Left lung (tissue), 10 donors: ENCODE data around the gene IFRD2. TPM values are rescaled to one million over a fixed set of nuclear protein-coding genes. Genes with fewer than 3 reads are reported as not detected.

Experiments
- ATAC-seq: fragments of 200-7000 bp; cut with Tn5 transposase; one replicate; pipeline ENCODE4 v1.9.1; 2020; ENCODE audit warnings: moderate library complexity
- DNase-seq, 4 donors: peaks; one replicate each; pipeline ENCODE4 v3.0.0-alpha.2; 2013 to 2020
- H3K27ac ChIP-seq, 2 donors: fragments of 200-600 bp; sonication (generic) in 1 of 2; one replicate each; pipeline versions ENCODE4 v1.5.0 to v1.8.0; 2020 to 2021
- H3K27me3 ChIP-seq, 2 donors: fragments of 200-600 bp; sonication (generic) in 1 of 2; one replicate each; pipeline versions ENCODE4 v1.5.0 to v1.8.0; 2020 to 2021
- H3K36me3 ChIP-seq, 2 donors: fragments of 200-600 bp; sonication (generic) in 1 of 2; one replicate each; pipeline versions ENCODE4 v1.5.0 to v1.8.0; 2020 to 2021
- H3K4me1 ChIP-seq, 2 donors: fragments of 200-600 bp; one replicate each; pipeline ENCODE4 v1.8.0; 2021
- H3K4me3 ChIP-seq, 2 donors: fragments of 200-600 bp; sonication (generic) in 1 of 2; one replicate each; pipeline versions ENCODE4 v1.5.0 to v1.8.0; 2020 to 2021; ENCODE audit warnings: mild to moderate bottlenecking in 1 of 2
- H3K9me3 ChIP-seq, 2 donors: fragments of 200-600 bp; sonication (generic) in 1 of 2; one replicate each; pipeline versions ENCODE4 v1.5.0 to v1.8.0; 2020 to 2021
- CTCF ChIP-seq, 2 donors: fragments of 200-600 bp; sonication (generic) in 1 of 2; IDR thresholded peaks; one replicate each; pipeline versions ENCODE4 v1.5.0 to v1.8.0; 2021; ENCODE audit warnings: antibody characterized with exemption in 2 of 2
- intact Hi-C, 2 donors: fragments of 100-400 bp; cut with DNase I; formaldehyde crosslinking; loops; one replicate each; pipeline versions ENCODE4 v1.11.2 to v1.14.2; 2022
- polyA plus RNA-seq, 6 donors: library from polyadenylated mRNA; unstranded; fragments of 120-200 nt; gene quantifications; one replicate each; pipeline ENCODE4 v1.2.1, GENCODE V29; 2013; ENCODE audit not compliant: insufficient read length in 6 of 6
- total RNA-seq, 2 donors: library from RNA; stranded (reverse); fragmentation: NEBNext Ultra II Directional; extraction: Animal tissue kit (Norgen Biotek cat#: 25700); gene quantifications; one replicate each; pipeline ENCODE4 v1.2.1, GENCODE V29; 2021
- donor health status: DM: no; HTN: yes; CAD: no.
- donor health status: DM: no; HTN: no; CAD: no.

IFRD2 gene
- total and polyA plus RNA-seq, 8 donors = 29.6 to 104 (median 38.5) TPM

- H3K4me3 ChIP-seq = peak overlapping the region in 1 of 2 donors; percentile 91
- DNase-seq (no peak), ATAC-seq (no peak)
- peak overlapping the region in 1 of 2 donors; percentile 71 for H3K27ac ChIP-seq
- no peaks in the 10 kb centered on the region for H3K9me3 ChIP-seq
- H3K4me1 ChIP-seq = peaks cover 45 to 89% of the 10 kb centered on the region in 2 donors
- TF ChIP-seq CTCF (IDR thresholded peaks at IDR 0.05) = no peak
- intact Hi-C loops = no loop called here
- peaks cover 0 to 38% of the 10 kb centered on the region in 2 donors for H3K36me3 ChIP-seq
- no peaks in the 10 kb centered on the region for H3K27me3 ChIP-seq
Observed at GRCh38 chr3:50319181-50319893, 27.1 kb upstream of the IFRD2 start.

GRCh38 chr3:50318615-50319014 lies 26.4 kb upstream of the IFRD2 start:
- Histone ChIP-seq H3K27ac (peak overlapping the region; percentile 71 to 83), H3K4me1 (peaks cover 45 to 89% of the 10 kb centered on the region in 2 donors), H3K9me3 (no peaks in the 10 kb centered on the region), H3K4me3 (peak overlapping the region in 1 of 2 donors; percentile 91), H3K36me3 (peaks cover 0 to 38% of the 10 kb centered on the region in 2 donors), H3K27me3 (no peaks in the 10 kb centered on the region)
- TF ChIP-seq CTCF (IDR thresholded peaks at IDR 0.05) = no peak
- no peak for ATAC-seq
- no peak for DNase-seq
- intact Hi-C loops = no loop called here

- DNase-seq (no peak), ATAC-seq (no peak)
- Histone ChIP-seq H3K4me1 (peaks cover 45 to 89% of the 10 kb centered on the region in 2 donors), H3K27ac (peak overlapping the region; percentile 71 to 83), H3K36me3 (peaks cover 0 to 38% of the 10 kb centered on the region in 2 donors), H3K4me3 (peak overlapping the region in 1 of 2 donors; percentile 91), H3K27me3 (no peaks in the 10 kb centered on the region), H3K9me3 (no peaks in the 10 kb centered on the region)
- TF ChIP-seq CTCF (IDR thresholded peaks at IDR 0.05) = no peak
- intact Hi-C loops = no loop called here
Observed at GRCh38 chr3:50318163-50318562, 25.9 kb upstream of the IFRD2 start.

- Histone ChIP-seq H3K27me3 (no peaks in the 10 kb centered on the region), H3K27ac (peak overlapping the region; percentile 71 to 83), H3K4me3 (peak overlapping the region in 1 of 2 donors; percentile 91), H3K36me3 (peaks cover 0 to 38% of the 10 kb centered on the region in 2 donors), H3K9me3 (no peaks in the 10 kb centered on the region), H3K4me1 (peaks cover 42 to 81% of the 10 kb centered on the region in 2 donors)
- ATAC-seq (no peak), DNase-seq (no peak)
- intact Hi-C loops = no loop called here
- TF ChIP-seq CTCF (IDR thresholded peaks at IDR 0.05) = no peak
Observed at GRCh38 chr3:50317300-50317699, 25.1 kb upstream of the IFRD2 start.

GRCh38 chr3:50316657-50317242 lies 24.5 kb upstream of the IFRD2 start:
- no peaks in the 10 kb centered on the region for H3K27me3 ChIP-seq
- peaks cover 0 to 38% of the 10 kb centered on the region in 2 donors for H3K36me3 ChIP-seq
- ATAC-seq (peak; percentile 76), DNase-seq (peak in 3 of 4 donors; percentile 35 to 95 (median 93))
- TF ChIP-seq CTCF (IDR thresholded peaks at IDR 0.05) = no peak
- peaks cover 37 to 75% of the 10 kb centered on the region in 2 donors for H3K4me1 ChIP-seq
- H3K4me3 ChIP-seq = peak overlapping the region in 1 of 2 donors; percentile 91
- intact Hi-C loops = no loop called here
- peak overlapping the region; percentile 71 to 83 for H3K27ac ChIP-seq
- H3K9me3 ChIP-seq = no peaks in the 10 kb centered on the region
